HG02938 (cell line): ENCODE results near the gene GATAD2A.

Experiments
- ATAC-seq: cut with Tn5 transposase; IDR thresholded peaks from one replicate; pipeline ENCODE4 v1.9.1; 2021; ENCODE audit warnings: mild to moderate bottlenecking, moderate library complexity; ENCODE audit not compliant: unreplicated experiment

Gene GATAD2A

GRCh38 chr19:19487077-19487949 lies 81.8 kb downstream of the GATAD2A start:
- ATAC-seq = no peak

- no peak for ATAC-seq
Measured at GRCh38 chr19:19487950-19488874, 82.7 kb downstream of the GATAD2A start.

GRCh38 chr19:19488875-19489690 lies 83.6 kb downstream of the GATAD2A start:
- peak; percentile 52 for ATAC-seq

GRCh38 chr19:19489804-19490204 lies 84.3 kb downstream of the GATAD2A start:
- no peak for ATAC-seq

GRCh38 chr19:19490214-19490968 lies 84.9 kb downstream of the GATAD2A start:
- ATAC-seq = no peak

- no peak for ATAC-seq
Measured at GRCh38 chr19:19491321-19492025, 86.0 kb downstream of the GATAD2A start.

- no peak for ATAC-seq
Measured at GRCh38 chr19:19492026-19492610, 86.6 kb downstream of the GATAD2A start.

- no peak for ATAC-seq
Measured at GRCh38 chr19:19493841-19494546, 88.5 kb downstream of the GATAD2A start.

GRCh38 chr19:19495614-19496603 lies 90.4 kb downstream of the GATAD2A start:
- no peak for ATAC-seq

- no peak for ATAC-seq
Measured at GRCh38 chr19:19498255-19498991, 92.9 kb downstream of the GATAD2A start.

GRCh38 chr19:19499272-19499995 lies 94.0 kb downstream of the GATAD2A start:
- no peak for ATAC-seq

- ATAC-seq = no peak
Measured at GRCh38 chr19:19500975-19501644, 95.6 kb downstream of the GATAD2A start.

- no peak for ATAC-seq
Measured at GRCh38 chr19:19501798-19502197, 96.3 kb downstream of the GATAD2A start.

GRCh38 chr19:19502281-19502680 lies 96.8 kb downstream of the GATAD2A start:
- ATAC-seq = no peak

GRCh38 chr19:19502808-19503602 lies 97.5 kb downstream of the GATAD2A start:
- no peak for ATAC-seq
